ENCODE measurements around the gene ETS1. TPM values are rescaled to one million over a fixed set of nuclear protein-coding genes. Genes with fewer than 3 reads are reported as not detected.

The ETS1 gene
- total RNA-seq, 2 experiments from 2014 or later = 436 to 444 TPM

GRCh38 chr11:128512474-128512996, 74.8 kb downstream of the ETS1 start:
- Mint-ChIP-seq H3K27me3 (no peaks in the 10 kb centered on the region), H3K4me3 (peak overlapping the region; percentile 97), H3K27ac (peak overlapping the region; percentile 96), H3K9me3 (no peaks in the 10 kb centered on the region), H3K36me3 (peaks cover 94% of the 10 kb centered on the region), H3K4me1 (ENCODE audit: low read depth) (peaks cover 89% of the 10 kb centered on the region)
- ChIA-PET CTCF (interaction anchor here (1.0 to 20.7 kb wide), 9 partner anchors 10 to 318 kb away, joined by 3 to 264 read pairs (median 3); no protein-coding TSS in a partner anchor), POLR2A (interaction anchor here (0.6 to 22.3 kb wide), 16 partner anchors 4 to 231 kb away, joined by 3 to 600 read pairs (median 6); no protein-coding TSS in a partner anchor)
- intact Hi-C loops (cut with micrococcal nuclease) = loop anchor here (5.0 kb wide), 1 partner anchor 40 kb away; no protein-coding TSS in a partner anchor
- peak; percentile 67 for DNase-seq

DNA sequence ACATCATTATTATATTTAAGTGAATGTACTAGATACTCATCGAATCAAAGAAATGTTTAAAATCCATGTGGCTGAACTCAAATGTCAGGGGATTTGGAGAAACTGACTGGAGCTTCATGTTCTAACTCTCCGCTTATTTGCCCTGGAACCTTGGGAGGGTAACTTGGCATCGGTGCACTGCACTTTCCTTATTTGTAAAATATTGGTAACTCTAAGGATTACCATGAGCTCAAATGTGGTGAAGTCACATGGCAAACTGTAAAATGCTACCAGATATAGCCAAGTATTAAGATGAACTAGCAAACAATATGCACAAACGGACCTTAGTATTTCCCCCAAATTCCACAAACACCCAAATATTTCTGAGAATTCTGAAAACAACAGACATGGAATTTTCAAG, 75.6 kb downstream of the ETS1 start:
- intact Hi-C loops (cut with micrococcal nuclease) = loop anchor here (2.0 to 5.0 kb wide), 2 partner anchors 17 to 41 kb away; no protein-coding TSS in a partner anchor
- Mint-ChIP-seq H3K27me3 (no peaks in the 10 kb centered on the region), H3K4me3 (peak overlapping the region; percentile 97), H3K4me1 (ENCODE audit: low read depth) (peaks cover 89% of the 10 kb centered on the region), H3K9me3 (no peaks in the 10 kb centered on the region), H3K36me3 (peaks cover 94% of the 10 kb centered on the region), H3K27ac (peak overlapping the region; percentile 96)
- POLR2A ChIA-PET = interaction anchor here (0.9 to 22.3 kb wide), 12 partner anchors 5 to 221 kb away, joined by 3 to 600 read pairs (median 7); no protein-coding TSS in a partner anchor
- CTCF ChIA-PET = interaction anchor here (1.0 to 20.7 kb wide), 9 partner anchors 8 to 319 kb away, joined by 3 to 264 read pairs (median 5); no protein-coding TSS in a partner anchor
- no peak for DNase-seq

- peak overlapping the region; percentile 96 for H3K27ac Mint-ChIP-seq
- POLR2A ChIA-PET = interaction anchor here (0.8 to 22.3 kb wide), 12 partner anchors 4 to 220 kb away, joined by 3 to 600 read pairs (median 12); no protein-coding TSS in a partner anchor
- no peaks in the 10 kb centered on the region for H3K27me3 Mint-ChIP-seq
- intact Hi-C loops (cut with micrococcal nuclease) = loop anchor here (1.0 to 10.0 kb wide), 6 partner anchors 8 to 475 kb away; no protein-coding TSS in a partner anchor
- H3K4me1 Mint-ChIP-seq (ENCODE audit: low read depth) = peaks cover 91% of the 10 kb centered on the region
- no peak for DNase-seq
- H3K4me3 Mint-ChIP-seq = peak overlapping the region; percentile 77
- CTCF ChIA-PET = interaction anchor here (0.7 to 20.7 kb wide), 15 partner anchors 8 to 338 kb away, joined by 3 to 264 read pairs (median 5); no protein-coding TSS in a partner anchor
- H3K36me3 Mint-ChIP-seq = peaks cover 92% of the 10 kb centered on the region
- H3K9me3 Mint-ChIP-seq = no peaks in the 10 kb centered on the region
These were observed 77.6 kb downstream of the ETS1 start for GRCh38 chr11:128509621-128510389.

- Mint-ChIP-seq H3K27me3 (no peaks in the 10 kb centered on the region), H3K9me3 (no peaks in the 10 kb centered on the region), H3K27ac (peak overlapping the region; percentile 96), H3K4me1 (ENCODE audit: low read depth) (peaks cover 92% of the 10 kb centered on the region), H3K4me3 (peak overlapping the region; percentile 77), H3K36me3 (peaks cover 88% of the 10 kb centered on the region)
- no peak for DNase-seq
- intact Hi-C loops (cut with micrococcal nuclease) = loop anchor here (2.0 to 10.0 kb wide), 3 partner anchors 167 to 474 kb away; no protein-coding TSS in a partner anchor
- ChIA-PET CTCF (interaction anchor here (0.6 to 20.7 kb wide), 15 partner anchors 7 to 337 kb away, joined by 3 to 264 read pairs (median 5); no protein-coding TSS in a partner anchor), POLR2A (interaction anchor here (0.6 to 22.3 kb wide), 20 partner anchors 4 to 226 kb away, joined by 3 to 600 read pairs (median 4); no protein-coding TSS in a partner anchor)
These were observed 78.4 kb downstream of the ETS1 start for GRCh38 chr11:128508770-128509510.

- intact Hi-C loops (cut with micrococcal nuclease) = loop anchor here (1.0 to 10.0 kb wide), 5 partner anchors 15 to 473 kb away; no protein-coding TSS in a partner anchor
- H3K4me3 Mint-ChIP-seq = peak overlapping the region; percentile 77
- ChIA-PET POLR2A (interaction anchor here (1.2 to 22.3 kb wide), 12 partner anchors 3 to 218 kb away, joined by 3 to 600 read pairs (median 12); no protein-coding TSS in a partner anchor), CTCF (interaction anchor here (0.6 to 20.7 kb wide), 10 partner anchors 11 to 323 kb away, joined by 3 to 264 read pairs (median 5); no protein-coding TSS in a partner anchor)
- H3K9me3 Mint-ChIP-seq = no peaks in the 10 kb centered on the region
- H3K4me1 Mint-ChIP-seq (ENCODE audit: low read depth) = peaks cover 90% of the 10 kb centered on the region
- H3K27me3 Mint-ChIP-seq = no peaks in the 10 kb centered on the region
- peak overlapping the region; percentile 96 for H3K27ac Mint-ChIP-seq
- DNase-seq = no peak
- H3K36me3 Mint-ChIP-seq = peaks cover 85% of the 10 kb centered on the region
These were observed 79.4 kb downstream of the ETS1 start for GRCh38 chr11:128507936-128508335.

DNA sequence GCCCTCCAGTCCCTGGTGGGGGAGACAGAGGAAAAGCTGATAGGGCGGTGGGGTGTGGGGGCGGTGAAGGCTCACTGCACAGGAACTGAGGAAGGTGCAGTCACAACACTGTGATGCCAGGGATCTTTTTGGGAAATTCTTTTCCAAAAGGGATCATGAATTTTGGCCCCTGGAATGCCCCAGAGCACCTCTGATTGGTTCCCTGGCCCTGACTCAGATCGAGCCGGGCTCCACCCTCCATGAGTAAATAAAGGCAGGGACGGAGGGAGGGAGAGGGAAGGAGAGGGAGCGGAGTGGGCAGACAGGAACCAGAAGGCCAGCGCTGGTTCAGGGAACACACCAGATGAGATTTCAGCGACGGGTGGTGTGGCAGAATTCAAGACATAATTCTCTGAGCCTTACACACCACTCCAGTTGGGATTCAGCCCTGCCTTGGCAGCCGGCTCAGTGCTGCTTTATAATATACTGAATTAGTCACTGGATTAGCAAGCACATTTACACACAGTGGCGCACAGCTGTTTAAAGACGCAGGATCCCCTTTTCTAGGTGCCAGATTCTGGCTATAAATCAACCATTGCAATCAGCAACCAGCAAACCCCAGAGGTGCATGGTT, 80.3 kb downstream of the ETS1 start:
- Mint-ChIP-seq H3K27me3 (no peaks in the 10 kb centered on the region), H3K4me1 (ENCODE audit: low read depth) (peaks cover 90% of the 10 kb centered on the region), H3K4me3 (peak overlapping the region; percentile 77), H3K9me3 (no peaks in the 10 kb centered on the region), H3K27ac (peak overlapping the region; percentile 96), H3K36me3 (peaks cover 83% of the 10 kb centered on the region)
- CTCF ChIA-PET = interaction anchor here (1.4 to 20.7 kb wide), 8 partner anchors 10 to 217 kb away, joined by 3 to 264 read pairs (median 6); no protein-coding TSS in a partner anchor
- POLR2A ChIA-PET = interaction anchor here (1.5 to 22.3 kb wide), 7 partner anchors 2 to 217 kb away, joined by 5 to 600 read pairs (median 85); no protein-coding TSS in a partner anchor
- peak; percentile 74 for DNase-seq
- intact Hi-C loops (cut with micrococcal nuclease) = loop anchor here (1.0 to 10.0 kb wide), 4 partner anchors 16 to 472 kb away; no protein-coding TSS in a partner anchor

- Mint-ChIP-seq H3K27ac (peak overlapping the region; percentile 96), H3K4me3 (peak overlapping the region; percentile 77)
- no peak for DNase-seq
These were observed 81.0 kb downstream of the ETS1 start for GRCh38 chr11:128506356-128506755.

DNA sequence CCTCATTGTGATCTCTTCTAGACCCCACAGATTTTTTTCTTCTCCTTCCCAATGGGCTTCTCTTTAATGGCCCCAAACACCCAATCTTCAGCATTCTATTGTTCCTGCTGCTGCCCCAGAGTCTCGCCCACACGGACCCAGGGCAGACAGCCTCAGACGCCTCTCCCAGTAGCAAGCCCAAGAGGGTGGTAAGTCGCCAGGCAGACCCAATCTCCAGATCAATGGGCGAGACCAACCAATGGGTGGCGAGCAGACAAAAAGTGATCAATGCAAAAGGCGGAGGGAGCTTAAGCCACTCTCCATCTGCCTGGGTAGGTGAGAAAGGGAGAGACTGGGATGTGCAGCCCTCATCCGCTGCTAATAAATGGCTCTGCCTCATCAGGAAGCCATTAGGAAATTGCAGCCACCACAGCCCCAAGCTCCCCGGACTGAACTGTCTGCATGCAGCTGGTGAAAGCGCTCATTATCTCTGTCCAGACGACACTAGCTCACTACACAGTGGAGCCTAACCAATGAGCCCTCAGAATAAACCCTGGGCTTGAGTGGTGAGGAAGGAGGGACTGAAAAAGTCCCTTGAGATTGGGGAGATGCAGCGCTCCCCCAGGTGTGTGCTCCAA, 81.8 kb downstream of the ETS1 start:
- H3K27me3 Mint-ChIP-seq = no peaks in the 10 kb centered on the region
- peak overlapping the region; percentile 77 for H3K4me3 Mint-ChIP-seq
- H3K36me3 Mint-ChIP-seq = peaks cover 87% of the 10 kb centered on the region
- H3K27ac Mint-ChIP-seq = peak overlapping the region; percentile 96
- ChIA-PET CTCF (interaction anchor here (1.1 to 20.7 kb wide), 20 partner anchors 8 to 348 kb away, joined by 3 to 264 read pairs (median 6); no protein-coding TSS in a partner anchor), POLR2A (interaction anchor here (0.5 to 22.3 kb wide), 12 partner anchors 8 to 221 kb away, joined by 3 to 600 read pairs (median 8); no protein-coding TSS in a partner anchor)
- H3K4me1 Mint-ChIP-seq (ENCODE audit: low read depth) = peaks cover 91% of the 10 kb centered on the region
- DNase-seq = no peak
- H3K9me3 Mint-ChIP-seq = no peaks in the 10 kb centered on the region
- intact Hi-C loops (cut with micrococcal nuclease) = loop anchor here (2.0 to 10.0 kb wide), 3 partner anchors 17 to 471 kb away; no protein-coding TSS in a partner anchor

More at GRCh38 chr11:128506356-128506755, 81.0 kb downstream of the ETS1 start:
- Mint-ChIP-seq H3K36me3 (peaks cover 85% of the 10 kb centered on the region), H3K9me3 (no peaks in the 10 kb centered on the region), H3K4me1 (ENCODE audit: low read depth) (peaks cover 90% of the 10 kb centered on the region), H3K27me3 (no peaks in the 10 kb centered on the region)
- ChIA-PET CTCF (interaction anchor here (1.1 to 20.7 kb wide), 18 partner anchors 9 to 324 kb away, joined by 3 to 264 read pairs (median 8); no protein-coding TSS in a partner anchor), POLR2A (interaction anchor here (0.5 to 22.3 kb wide), 10 partner anchors 9 to 222 kb away, joined by 3 to 600 read pairs (median 8); no protein-coding TSS in a partner anchor)
- intact Hi-C loops (cut with micrococcal nuclease) = loop anchor here (2.0 to 10.0 kb wide), 3 partner anchors 16 to 472 kb away; no protein-coding TSS in a partner anchor

- intact Hi-C loops (cut with micrococcal nuclease) = loop anchor here (5.0 to 10.0 kb wide), 2 partner anchors 332 to 470 kb away; no protein-coding TSS in a partner anchor
- no peak for DNase-seq
- H3K27ac Mint-ChIP-seq = peak overlapping the region; percentile 96
- no peaks in the 10 kb centered on the region for H3K27me3 Mint-ChIP-seq
- no peaks in the 10 kb centered on the region for H3K9me3 Mint-ChIP-seq
- peak overlapping the region; percentile 63 for H3K4me3 Mint-ChIP-seq
- H3K4me1 Mint-ChIP-seq (ENCODE audit: low read depth) = peaks cover 89% of the 10 kb centered on the region
- H3K36me3 Mint-ChIP-seq = peaks cover 85% of the 10 kb centered on the region
- ChIA-PET CTCF (interaction anchor here (0.6 to 20.7 kb wide), 17 partner anchors 11 to 347 kb away, joined by 3 to 264 read pairs (median 5); no protein-coding TSS in a partner anchor), POLR2A (interaction anchor here (0.6 to 22.3 kb wide), 12 partner anchors 12 to 216 kb away, joined by 3 to 600 read pairs (median 8); no protein-coding TSS in a partner anchor)
These were observed 82.9 kb downstream of the ETS1 start for GRCh38 chr11:128504486-128504885.

All from activated CD4-positive, alpha-beta memory T cell treated with anti-CD3 and anti-CD28 coated beads for 36 hours (primary cell).